ENCODE measurements around the gene INPP5D.
"Not testable (repeated sequence)": the region's sequence is repeated elsewhere in the genome, so short reads cannot be mapped to it uniquely, and the experiment has no call there.

INPP5D gene

GRCh38 chr2:233119806-233120205 is 59.7 kb downstream of the INPP5D start:
- no peak for DNase-seq

DNA sequence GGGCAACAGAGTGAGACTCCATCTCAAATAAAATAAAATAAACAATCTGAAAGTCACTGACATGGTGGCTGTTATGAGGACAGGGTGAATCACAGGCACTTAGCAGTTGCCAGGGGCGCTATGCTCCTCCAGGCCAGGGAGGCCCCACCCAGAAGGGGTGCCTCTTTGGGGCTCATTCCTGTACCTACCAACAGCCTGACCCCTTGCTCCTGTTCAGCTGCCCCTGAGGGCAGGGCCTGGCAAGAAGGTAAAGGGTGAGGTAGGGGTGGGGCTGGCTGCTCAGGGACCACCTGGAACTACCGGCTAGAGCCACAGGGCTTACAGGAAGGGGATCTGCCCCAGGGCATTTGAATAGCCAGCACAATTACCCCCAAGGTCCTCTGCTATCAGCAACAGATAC is 60.3 kb downstream of the INPP5D start:
- DNase-seq = no peak

- DNase-seq = no peak
Observed at GRCh38 chr2:233121856-233122255, 61.7 kb downstream of the INPP5D start.

- no peak for DNase-seq
Observed at GRCh38 chr2:233122541-233122940, 62.4 kb downstream of the INPP5D start.

GRCh38 chr2:233123576-233123975 is 63.4 kb downstream of the INPP5D start:
- not testable (repeated sequence) for DNase-seq

GRCh38 chr2:233124421-233125080 is 64.4 kb downstream of the INPP5D start:
- no peak for DNase-seq

- no peak for DNase-seq
Observed at GRCh38 chr2:233125455-233126065, 65.4 kb downstream of the INPP5D start.

DNA sequence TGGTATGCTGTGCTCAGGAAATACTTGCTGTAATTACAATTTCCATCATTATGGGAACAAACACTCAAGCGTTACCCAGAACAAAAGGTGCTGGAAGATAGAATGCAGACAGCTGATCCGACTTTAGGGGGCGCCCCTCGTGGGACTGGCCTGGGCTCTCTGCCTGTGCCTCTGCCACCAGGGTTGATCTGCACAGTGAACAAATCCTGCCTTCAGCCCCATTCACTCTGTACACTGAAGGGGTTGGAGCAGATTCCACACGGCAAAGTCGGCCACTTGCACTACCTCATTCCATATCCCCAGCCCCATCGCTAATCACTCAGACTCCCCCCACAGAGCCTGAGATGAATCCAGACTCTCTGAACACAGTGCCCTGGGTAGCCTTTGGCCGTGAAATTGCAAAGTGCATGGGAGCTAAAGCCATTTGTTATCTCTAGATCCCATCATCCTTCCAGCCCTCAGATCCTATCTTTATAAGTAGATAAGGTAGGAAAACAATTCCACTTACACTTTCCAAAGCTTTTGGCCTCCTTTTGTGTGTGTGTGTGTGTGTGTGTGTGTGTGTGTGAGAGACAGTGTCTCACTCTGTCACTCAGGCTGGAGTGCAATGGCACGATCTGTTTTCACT is 69.3 kb downstream of the INPP5D start:
- DNase-seq = no peak

GRCh38 chr2:233130024-233130423 is 69.9 kb downstream of the INPP5D start:
- DNase-seq = no peak

GRCh38 chr2:233130481-233131020 is 70.4 kb downstream of the INPP5D start:
- no peak for DNase-seq

DNA sequence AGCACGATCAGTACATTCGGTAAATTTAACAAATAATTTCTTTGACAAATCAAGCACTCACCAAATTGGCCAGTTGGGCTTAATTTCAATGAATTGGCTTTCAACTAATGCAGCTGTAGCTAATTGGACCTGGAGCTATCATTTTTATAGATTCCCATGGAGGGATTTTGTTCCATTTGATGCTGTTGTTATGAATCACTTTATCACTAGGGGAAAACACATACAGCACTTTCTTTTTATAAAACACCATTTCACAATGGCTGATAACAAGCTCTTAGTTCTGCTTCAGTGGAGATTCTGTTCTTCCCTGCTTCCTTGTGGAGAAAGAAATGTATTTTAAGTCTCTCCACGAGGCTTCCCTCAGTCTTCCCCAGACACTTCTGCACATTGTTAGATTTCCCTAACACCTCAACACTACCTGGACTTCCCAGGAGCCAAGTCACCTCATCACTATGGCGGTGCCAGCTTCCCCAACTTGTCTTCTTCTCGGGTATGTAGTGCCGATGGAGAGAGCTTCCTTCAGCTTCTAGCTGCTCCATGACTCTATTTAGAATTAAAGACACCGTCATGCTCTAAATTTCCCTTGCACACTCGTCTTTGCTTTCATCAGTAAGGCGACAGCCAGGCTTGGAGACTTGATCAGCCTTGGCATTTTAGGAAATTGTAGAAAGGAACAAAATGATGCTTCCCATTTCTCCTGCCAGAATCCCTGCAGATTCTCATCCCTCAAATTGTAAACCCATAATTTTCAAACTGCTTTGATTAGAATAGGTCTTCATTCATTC is 72.0 kb downstream of the INPP5D start:
- DNase-seq = no peak

DNA sequence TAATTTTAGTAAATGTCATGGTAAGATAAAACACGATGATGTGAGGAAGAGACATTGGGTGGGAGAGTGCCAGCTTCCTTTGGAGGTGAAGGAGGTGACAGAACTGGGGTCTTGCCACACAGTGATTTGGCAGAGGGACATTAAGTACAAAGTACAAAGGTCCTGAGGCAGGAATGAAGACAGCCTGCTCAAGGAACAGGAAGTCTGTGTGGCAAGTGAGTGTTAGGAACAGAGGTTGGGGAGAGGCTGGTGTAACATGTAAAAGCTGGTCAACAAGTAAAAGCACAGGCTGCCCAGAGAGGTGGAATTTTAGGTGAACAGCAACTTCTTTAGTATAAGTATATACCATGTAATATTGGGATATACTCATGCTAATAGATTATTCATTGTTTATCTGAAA is 73.1 kb downstream of the INPP5D start:
- no peak for DNase-seq

DNA sequence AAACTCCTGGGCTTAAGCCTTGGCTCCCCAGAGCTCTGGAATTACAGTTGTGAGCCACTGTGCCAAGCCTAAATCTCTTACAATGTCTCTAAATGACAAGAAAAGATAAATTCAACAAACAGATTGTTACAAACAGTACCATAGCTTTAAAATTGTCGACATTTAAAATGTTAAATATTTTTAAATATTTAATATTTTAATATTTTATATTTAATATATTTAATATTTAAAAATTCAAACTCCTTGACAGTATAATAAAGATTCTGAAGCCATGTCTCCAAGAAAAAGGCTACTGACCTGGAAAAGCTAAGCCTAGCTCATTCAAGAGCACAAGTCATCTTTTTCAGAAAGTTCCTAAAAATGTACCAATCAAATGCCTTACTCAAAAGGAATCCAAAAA is 75.3 kb downstream of the INPP5D start:
- DNase-seq = no peak

DNA sequence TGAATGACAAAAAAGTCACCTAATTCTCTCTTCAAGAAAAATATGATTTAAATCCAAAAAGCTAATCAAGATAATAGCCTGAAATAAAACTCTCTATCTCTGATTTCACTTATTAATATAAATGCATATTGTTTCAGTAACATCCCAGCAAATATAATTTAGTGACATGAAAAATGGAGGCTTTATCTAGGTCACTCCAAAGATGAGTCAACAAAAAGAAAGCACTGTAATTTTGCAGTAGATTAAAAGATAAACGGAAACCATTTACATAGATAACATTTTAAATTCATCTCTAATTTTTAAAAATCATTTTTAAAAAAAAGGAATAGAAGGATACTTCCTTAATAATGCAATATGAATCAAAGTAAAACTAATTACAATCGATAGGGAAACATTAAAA is 76.9 kb downstream of the INPP5D start:
- DNase-seq = no peak

GRCh38 chr2:233140077-233140585 is 80.0 kb downstream of the INPP5D start:
- no peak for DNase-seq

GRCh38 chr2:233140978-233141377 is 80.8 kb downstream of the INPP5D start:
- DNase-seq = no peak

- no peak for DNase-seq
Observed at GRCh38 chr2:233141901-233142300, 81.8 kb downstream of the INPP5D start.

DNA sequence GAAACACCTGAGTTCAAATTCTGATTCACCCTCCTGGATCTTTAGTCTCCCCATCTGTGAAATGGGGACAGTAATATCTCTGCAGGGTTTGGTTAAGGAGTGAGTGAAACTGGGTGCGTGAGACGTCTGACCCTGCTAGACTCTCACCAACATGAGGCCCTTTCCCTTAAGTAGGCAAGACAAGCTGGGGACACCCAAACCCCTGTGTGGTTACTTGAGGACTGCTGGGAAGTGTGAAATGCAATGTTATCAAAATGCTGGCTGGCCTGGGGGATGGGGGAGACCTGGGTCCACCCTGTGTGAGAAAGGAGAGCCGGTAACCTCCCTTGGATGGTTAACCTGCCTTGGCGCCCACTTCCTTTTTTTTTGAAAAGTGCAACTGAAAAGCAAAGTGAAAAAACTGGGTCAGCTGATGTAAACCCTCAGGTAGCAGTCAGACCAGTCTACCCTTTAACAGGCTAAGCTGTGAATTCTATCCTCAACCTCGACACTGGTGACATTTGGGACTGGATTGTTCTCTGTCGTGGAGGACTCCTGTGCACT is 82.3 kb downstream of the INPP5D start:
- peak; percentile 35 for DNase-seq

DNA sequence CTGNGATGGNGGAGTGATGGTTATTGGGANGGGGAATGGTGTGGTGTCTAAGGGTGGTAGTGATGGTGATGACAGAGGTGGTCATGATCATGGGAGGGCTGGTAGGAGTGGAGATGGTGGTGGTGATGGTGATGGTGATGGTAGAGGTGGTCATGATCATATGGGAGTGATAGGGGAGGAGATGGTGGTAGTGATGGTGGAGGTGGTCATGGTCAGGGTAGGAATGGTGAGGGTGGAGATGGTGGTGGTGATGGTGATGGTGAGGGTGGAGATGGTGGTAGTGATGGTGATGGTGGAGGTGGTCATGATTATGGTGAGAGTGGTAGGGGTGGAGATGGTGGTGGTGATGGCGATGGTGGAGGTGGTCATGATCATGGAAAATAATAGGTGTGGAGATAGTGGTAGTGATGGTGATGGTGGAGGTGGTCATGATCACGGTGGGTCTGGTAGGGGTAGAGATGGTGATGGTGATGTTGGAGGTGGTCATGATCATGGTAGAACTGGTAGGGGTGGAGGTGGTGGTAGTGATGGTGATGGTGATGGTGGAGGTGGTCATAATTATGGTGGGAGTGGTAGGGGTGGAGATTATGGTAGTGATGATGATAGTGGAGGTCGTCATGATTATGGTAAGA is 83.7 kb downstream of the INPP5D start:
- no peak for DNase-seq

- DNase-seq = no peak
Observed at GRCh38 chr2:233145726-233146125, 85.6 kb downstream of the INPP5D start.

- DNase-seq = no peak
Observed at GRCh38 chr2:233146194-233146593, 86.1 kb downstream of the INPP5D start.

DNA sequence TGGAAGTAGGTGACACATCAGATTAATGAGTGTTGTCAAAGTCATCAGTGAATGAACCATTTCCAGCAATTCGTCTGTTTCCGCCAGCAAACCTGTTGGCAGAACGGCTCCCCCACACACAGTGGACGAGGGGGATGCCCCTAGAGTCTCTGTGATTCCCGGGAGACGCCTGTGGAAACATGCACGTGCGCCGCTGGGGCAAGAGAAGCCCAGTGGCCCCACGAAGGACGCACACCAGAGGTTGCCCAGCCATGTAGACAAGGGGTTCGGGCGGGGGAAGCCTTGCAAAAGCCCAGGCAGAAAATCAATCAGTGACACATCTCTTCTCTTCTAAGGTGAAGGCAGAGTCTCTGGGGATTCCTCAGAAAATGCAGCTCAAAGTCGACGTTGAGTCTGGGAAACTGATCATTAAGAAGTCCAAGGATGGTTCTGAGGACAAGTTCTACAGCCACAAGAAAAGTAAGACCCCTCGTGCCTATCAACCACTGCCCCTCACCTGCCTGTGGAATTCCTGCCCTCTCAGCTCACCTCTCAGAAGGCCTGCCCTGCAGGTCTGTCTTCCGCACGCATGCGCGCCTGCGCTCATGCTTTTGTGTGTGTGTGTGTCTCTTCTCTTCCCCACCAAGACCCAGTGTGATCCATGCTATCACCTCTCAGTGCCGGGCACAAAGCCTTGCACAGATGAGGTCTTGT is 87.1 kb downstream of the INPP5D start:
- no peak for DNase-seq

Measured in central memory CD4-positive, alpha-beta T cell (primary cell).